Subcutaneous adipose tissue (tissue), 4 donors: ENCODE results near the gene C3orf20. TPM values are rescaled to one million over a fixed set of nuclear protein-coding genes. Genes with fewer than 3 reads are reported as not detected.

Experiments used
- total RNA-seq, 4 donors: library from RNA; depleted of rRNA; stranded (reverse); fragments of >200 nt; gene quantifications; one replicate each; pipeline ENCODE4 v1.1.0, GENCODE V29; 2016
- TF ChIP-seq, protein P1 (sequence below): fragments of 450-650 bp; IDR thresholded peaks from one replicate; pipeline ENCODE4 v1.5.1; 2016; ENCODE audit warnings: low read depth, mild to moderate bottlenecking, control low read depth, antibody characterized with exemption, moderate library complexity

C3orf20 gene
- total RNA-seq, 4 donors from 2014 or later = 0.16 TPM; not detected in 3

DNA sequence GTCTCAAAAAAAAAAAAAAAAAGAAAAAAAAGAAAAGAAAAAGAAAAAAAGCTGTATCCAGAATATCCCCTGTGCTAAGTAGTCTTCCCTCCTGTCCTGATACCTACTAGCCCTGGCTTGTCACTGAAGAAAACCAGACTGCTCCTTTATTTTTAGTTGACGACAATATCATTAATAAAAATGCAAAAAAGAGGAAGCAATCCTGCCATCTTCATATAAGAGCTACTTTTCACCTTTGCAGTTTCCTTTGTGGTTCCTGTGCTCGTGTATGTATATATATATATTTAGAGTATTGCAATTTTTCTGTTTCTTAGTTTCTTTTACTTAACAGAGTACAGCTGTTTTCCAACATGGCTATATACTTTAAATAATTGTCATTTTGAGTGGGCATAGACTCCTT lies 13.6 kb downstream of the C3orf20 start:
- TF ChIP-seq, protein P1, sequence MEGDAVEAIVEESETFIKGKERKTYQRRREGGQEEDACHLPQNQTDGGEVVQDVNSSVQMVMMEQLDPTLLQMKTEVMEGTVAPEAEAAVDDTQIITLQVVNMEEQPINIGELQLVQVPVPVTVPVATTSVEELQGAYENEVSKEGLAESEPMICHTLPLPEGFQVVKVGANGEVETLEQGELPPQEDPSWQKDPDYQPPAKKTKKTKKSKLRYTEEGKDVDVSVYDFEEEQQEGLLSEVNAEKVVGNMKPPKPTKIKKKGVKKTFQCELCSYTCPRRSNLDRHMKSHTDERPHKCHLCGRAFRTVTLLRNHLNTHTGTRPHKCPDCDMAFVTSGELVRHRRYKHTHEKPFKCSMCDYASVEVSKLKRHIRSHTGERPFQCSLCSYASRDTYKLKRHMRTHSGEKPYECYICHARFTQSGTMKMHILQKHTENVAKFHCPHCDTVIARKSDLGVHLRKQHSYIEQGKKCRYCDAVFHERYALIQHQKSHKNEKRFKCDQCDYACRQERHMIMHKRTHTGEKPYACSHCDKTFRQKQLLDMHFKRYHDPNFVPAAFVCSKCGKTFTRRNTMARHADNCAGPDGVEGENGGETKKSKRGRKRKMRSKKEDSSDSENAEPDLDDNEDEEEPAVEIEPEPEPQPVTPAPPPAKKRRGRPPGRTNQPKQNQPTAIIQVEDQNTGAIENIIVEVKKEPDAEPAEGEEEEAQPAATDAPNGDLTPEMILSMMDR = no peak

DNA sequence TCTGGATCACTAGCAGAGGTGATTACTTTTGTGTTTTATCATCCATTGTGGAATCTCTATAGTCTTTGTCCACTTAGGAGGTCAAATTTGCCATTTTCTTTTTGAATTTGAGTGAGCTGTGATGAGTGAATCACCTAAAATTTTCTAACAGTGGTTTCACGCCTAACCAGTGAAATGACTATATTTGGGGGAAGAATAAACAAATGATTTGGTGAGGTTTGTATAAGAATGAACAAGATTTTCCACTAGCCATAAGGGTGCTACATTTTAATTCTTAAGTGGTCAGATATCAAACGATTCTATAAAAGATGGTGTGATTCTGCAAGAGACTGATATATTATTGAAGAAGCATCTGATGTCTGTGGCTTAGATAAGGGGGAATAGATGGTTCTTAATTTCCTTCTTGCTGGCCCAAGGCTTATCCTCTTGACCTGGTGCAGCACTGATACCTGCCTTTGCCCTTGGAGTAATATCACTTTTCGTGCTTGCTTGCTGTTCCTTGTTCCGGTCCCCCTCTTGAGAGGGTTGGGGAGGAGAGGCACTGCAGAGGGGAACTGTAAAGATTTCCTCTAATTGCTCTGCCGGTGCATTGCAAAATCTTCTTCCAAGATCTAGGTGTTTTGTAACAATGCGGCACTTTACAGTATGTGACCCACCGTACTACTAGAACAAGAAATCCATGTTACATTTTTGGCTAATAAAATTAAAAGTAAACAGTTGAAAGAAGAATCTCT lies 14.5 kb downstream of the C3orf20 start:
- TF ChIP-seq, protein P1 = no peak

DNA sequence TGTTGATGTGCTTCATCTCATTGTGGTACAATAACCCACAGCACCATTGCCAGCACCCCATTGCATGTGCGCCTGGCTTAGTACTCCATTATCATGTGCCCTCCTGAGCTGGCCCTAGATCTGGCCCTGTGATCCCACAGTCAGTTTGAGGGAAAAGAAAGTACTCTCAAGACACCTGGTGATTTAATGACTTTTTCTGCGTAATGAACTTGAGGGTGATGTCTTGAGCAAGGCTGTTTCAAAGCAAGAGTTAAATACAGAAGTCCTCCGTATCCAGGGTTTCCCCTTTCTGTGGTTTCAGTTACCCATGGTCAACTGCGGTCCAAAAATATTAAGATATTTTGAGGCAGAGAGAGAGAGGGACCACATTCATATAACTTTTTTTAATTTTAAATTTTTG lies 16.3 kb downstream of the C3orf20 start:
- TF ChIP-seq, protein P1 = no peak

DNA sequence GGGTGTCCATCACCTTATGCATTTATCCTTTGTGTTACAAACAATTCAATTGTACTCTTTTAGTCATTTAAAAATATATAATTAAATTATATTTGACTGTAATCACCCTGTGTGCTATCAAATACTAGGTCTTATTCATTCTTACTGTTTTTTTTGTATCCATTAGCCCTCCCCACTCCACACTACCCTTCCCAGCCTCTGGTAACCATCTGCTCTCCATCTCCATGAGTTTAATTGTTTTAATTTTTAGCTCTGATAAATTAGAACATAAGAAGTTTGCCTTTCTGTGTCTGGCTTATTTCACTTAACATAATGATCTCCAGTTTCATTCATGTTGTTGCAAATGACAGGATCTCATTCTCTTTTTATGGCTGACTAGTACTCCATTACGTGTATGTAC lies 16.8 kb downstream of the C3orf20 start:
- TF ChIP-seq, protein P1 = no peak

- TF ChIP-seq, protein P1 = no peak
Measured at GRCh38 chr3:14698601-14699244, 23.8 kb downstream of the C3orf20 start.

- TF ChIP-seq, protein P1 = no peak
Measured at GRCh38 chr3:14699643-14700042, 24.7 kb downstream of the C3orf20 start.

DNA sequence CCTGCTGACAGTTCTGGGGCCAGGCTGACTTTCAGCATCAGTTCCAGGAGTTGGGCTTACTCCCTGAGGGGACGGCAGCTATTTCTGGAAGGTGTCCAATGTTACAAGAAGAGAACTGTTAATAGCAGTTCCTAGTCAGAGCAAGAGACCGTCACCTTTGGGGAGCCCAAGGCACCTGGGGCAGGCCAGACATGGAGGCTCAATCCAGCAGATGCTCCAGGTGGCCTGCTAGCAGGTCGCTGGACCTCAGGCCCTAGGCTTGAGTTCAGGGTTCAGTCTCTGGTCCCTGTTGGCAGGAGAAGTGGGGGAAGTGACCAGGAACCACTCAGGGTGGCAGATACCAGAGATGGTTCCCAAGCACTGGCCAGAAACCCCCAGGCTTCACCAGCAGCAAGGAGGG lies 25.9 kb downstream of the C3orf20 start:
- TF ChIP-seq, protein P1 = no peak
